ENCODE data around the gene NXPE3. TPM values are rescaled to one million over a fixed set of nuclear protein-coding genes. Genes with fewer than 3 reads are reported as not detected.
A peak's percentile ranks its signal among the peaks of the same experiment; 100 is the strongest.

NXPE3 gene
- polyA plus RNA-seq, 1 donor from 2014 or later, result 6.6 TPM

DNA sequence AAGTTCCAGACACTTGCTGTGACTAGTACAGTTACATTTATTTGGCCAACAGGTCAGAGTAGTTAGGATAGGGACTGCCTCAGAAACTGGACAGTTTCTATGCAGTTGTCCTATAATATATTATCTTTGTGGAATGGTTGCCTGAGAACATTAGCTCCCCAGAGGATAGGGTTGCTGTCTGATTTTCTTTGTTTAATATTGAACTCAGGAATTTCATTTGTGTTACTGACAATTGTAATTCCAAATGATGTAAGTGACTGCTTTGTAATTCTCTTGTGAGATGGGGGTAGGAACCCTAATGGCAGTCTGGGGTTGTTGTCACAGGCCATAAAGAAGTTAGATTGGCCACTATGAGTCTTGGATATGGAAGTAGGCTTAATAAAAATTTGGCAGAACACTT lies 2.2 kb downstream of the NXPE3 start:
- H3K9me2 ChIP-seq (ENCODE audit: insufficient read depth, low read length), result no peaks in the 10 kb centered on the region
- no peak overlapping the region for H3K27ac ChIP-seq (ENCODE audit: low read length)
- H3K9me3 ChIP-seq (ENCODE audit: low read length), result no peaks in the 10 kb centered on the region
- no peaks in the 10 kb centered on the region for H3K36me3 ChIP-seq (ENCODE audit: insufficient read depth, low read length)
- H3K4me2 ChIP-seq (ENCODE audit: low read length), result peak overlapping the region; percentile 86
- H3K27me3 ChIP-seq (ENCODE audit: insufficient read depth, low read depth, low read length), result no peaks in the 10 kb centered on the region
- TF ChIP-seq EP300 (conservative IDR thresholded peaks at IDR 0.05; ENCODE audit: poor library complexity, severe bottlenecking), result no peak
- no peak for TF ChIP-seq EZH2 (IDR thresholded peaks at IDR 0.05; ENCODE audit: borderline replicate concordance, insufficient read depth, low read length, poor library complexity, severe bottlenecking)
- no peak for TF ChIP-seq SMC3 (conservative IDR thresholded peaks at IDR 0.05; ENCODE audit: poor library complexity)
- TF ChIP-seq TAF1 (IDR thresholded peaks at IDR 0.05; ENCODE audit: low read depth), result no peak
- TF ChIP-seq, protein P1, sequence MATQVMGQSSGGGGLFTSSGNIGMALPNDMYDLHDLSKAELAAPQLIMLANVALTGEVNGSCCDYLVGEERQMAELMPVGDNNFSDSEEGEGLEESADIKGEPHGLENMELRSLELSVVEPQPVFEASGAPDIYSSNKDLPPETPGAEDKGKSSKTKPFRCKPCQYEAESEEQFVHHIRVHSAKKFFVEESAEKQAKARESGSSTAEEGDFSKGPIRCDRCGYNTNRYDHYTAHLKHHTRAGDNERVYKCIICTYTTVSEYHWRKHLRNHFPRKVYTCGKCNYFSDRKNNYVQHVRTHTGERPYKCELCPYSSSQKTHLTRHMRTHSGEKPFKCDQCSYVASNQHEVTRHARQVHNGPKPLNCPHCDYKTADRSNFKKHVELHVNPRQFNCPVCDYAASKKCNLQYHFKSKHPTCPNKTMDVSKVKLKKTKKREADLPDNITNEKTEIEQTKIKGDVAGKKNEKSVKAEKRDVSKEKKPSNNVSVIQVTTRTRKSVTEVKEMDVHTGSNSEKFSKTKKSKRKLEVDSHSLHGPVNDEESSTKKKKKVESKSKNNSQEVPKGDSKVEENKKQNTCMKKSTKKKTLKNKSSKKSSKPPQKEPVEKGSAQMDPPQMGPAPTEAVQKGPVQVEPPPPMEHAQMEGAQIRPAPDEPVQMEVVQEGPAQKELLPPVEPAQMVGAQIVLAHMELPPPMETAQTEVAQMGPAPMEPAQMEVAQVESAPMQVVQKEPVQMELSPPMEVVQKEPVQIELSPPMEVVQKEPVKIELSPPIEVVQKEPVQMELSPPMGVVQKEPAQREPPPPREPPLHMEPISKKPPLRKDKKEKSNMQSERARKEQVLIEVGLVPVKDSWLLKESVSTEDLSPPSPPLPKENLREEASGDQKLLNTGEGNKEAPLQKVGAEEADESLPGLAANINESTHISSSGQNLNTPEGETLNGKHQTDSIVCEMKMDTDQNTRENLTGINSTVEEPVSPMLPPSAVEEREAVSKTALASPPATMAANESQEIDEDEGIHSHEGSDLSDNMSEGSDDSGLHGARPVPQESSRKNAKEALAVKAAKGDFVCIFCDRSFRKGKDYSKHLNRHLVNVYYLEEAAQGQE (IDR thresholded peaks at IDR 0.05; ENCODE audit: borderline replicate concordance), result no peak
- TF ChIP-seq POLR2AphosphoS5 (IDR thresholded peaks at IDR 0.05), result no peak
- TF ChIP-seq CTCF (IDR thresholded peaks at IDR 0.05; ENCODE audit: poor library complexity, severe bottlenecking), result no peak
- TF ChIP-seq MXI1 (conservative IDR thresholded peaks at IDR 0.05; ENCODE audit: poor library complexity, severe bottlenecking), result no peak
- no peak for TF ChIP-seq RAD21 (conservative IDR thresholded peaks at IDR 0.05)
- no peak overlapping the region for H3K9ac ChIP-seq (ENCODE audit: low read length)
- H3F3A ChIP-seq (ENCODE audit: insufficient read depth, low read length, poor library complexity, severe bottlenecking), result no peaks in the 10 kb centered on the region
- H2AFZ ChIP-seq (ENCODE audit: low read depth, low read length), result no peak overlapping the region
- H4K20me1 ChIP-seq (ENCODE audit: insufficient read depth), result no peaks in the 10 kb centered on the region
- H3K79me2 ChIP-seq (replicated peaks; ENCODE audit: insufficient read depth, low read length), result peaks cover 27% of the 10 kb centered on the region
- peak overlapping the region; percentile 89 for H3K4me3 ChIP-seq (ENCODE audit: low read length)

DNA sequence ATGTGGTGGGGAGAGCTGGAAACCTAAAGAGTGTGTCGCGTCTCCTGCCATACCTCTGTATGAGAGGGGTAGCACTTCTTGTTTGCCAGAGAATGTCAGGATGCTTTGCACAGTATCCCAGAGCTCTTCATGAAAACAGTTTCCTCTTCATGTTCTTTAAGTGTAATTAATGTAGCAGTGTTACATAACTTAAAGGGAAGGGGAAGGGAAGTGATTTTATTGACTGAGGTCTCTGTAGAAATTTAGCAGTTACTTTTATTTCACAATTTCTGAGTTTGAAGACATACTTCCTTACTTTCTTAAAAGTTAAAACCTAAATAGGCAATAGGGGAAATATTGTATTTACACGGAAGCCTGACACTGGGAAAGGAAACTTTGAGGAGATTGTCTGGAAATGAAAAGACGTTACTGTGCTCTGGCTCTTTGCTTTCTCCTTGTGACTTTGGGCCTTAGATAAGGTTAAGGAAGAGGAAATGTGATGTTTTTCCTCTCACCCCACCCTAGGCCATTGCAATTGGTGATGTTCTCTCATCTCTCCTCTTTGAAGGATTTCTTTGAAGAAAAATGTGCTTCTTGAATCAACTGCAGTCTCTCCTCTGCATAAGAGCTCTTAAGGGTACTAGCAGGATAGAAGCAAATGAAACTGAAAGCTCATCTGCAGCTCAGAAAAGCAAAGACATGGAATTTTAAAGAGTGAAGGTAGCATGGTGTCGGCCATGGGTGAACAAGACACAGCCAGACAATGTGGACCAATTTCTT lies 6.0 kb downstream of the NXPE3 start:
- Histone ChIP-seq H3K4me2 (ENCODE audit: low read length) (no peak overlapping the region), H2AFZ (ENCODE audit: low read depth, low read length) (no peak overlapping the region), H3K9me3 (ENCODE audit: low read length) (no peaks in the 10 kb centered on the region), H3K79me2 (replicated peaks; ENCODE audit: insufficient read depth, low read length) (peaks cover 23% of the 10 kb centered on the region), H3K9ac (ENCODE audit: low read length) (no peak overlapping the region), H4K20me1 (ENCODE audit: insufficient read depth) (no peaks in the 10 kb centered on the region), H3K27me3 (ENCODE audit: insufficient read depth, low read depth, low read length) (no peaks in the 10 kb centered on the region), H3K36me3 (ENCODE audit: insufficient read depth, low read length) (peaks cover 13% of the 10 kb centered on the region), H3K4me3 (ENCODE audit: low read length) (no peak overlapping the region), H3F3A (ENCODE audit: insufficient read depth, low read length, poor library complexity, severe bottlenecking) (no peaks in the 10 kb centered on the region), H3K27ac (ENCODE audit: low read length) (no peak overlapping the region), H3K9me2 (ENCODE audit: insufficient read depth, low read length) (no peaks in the 10 kb centered on the region)
- TF ChIP-seq EP300 (conservative IDR thresholded peaks at IDR 0.05; ENCODE audit: poor library complexity, severe bottlenecking) (no peak), MXI1 (conservative IDR thresholded peaks at IDR 0.05; ENCODE audit: poor library complexity, severe bottlenecking) (no peak)
- TF ChIP-seq, protein P1 (IDR thresholded peaks at IDR 0.05; ENCODE audit: borderline replicate concordance), result no peak
